Subcutaneous abdominal adipose tissue (tissue), 5 donors: ENCODE measurements around the gene OR13H1.
"Not testable (repeated sequence)": the region's sequence is repeated elsewhere in the genome, so short reads cannot be mapped to it uniquely, and the experiment has no call there.

ENCODE experiments used
- H3K27ac ChIP-seq: one replicate; pipeline ENCODE4 v1.7.0; 2013; ENCODE audit warnings: low read depth, mild to moderate bottlenecking, inconsistent platforms, low read length, moderate library complexity
- H3K27me3 ChIP-seq, 5 donors: one replicate each; pipeline ENCODE4 v1.7.0; 2013; ENCODE audit warnings: low read length in 5 of 5, inconsistent platforms in 1 of 5; ENCODE audit not compliant: control insufficient read depth in 5 of 5, insufficient read depth in 4 of 5
- H3K36me3 ChIP-seq, 5 donors: one replicate each; pipeline ENCODE4 v1.7.0; 2013; ENCODE audit warnings: low read length in 5 of 5; ENCODE audit not compliant: control insufficient read depth in 5 of 5, insufficient read depth in 5 of 5
- H3K4me1 ChIP-seq, 5 donors: one replicate each; pipeline ENCODE4 v1.7.0; 2013; ENCODE audit warnings: low read length in 5 of 5, mild to moderate bottlenecking in 3 of 5, moderate library complexity in 1 of 5; ENCODE audit not compliant: control insufficient read depth in 5 of 5, insufficient read depth in 5 of 5
- H3K4me3 ChIP-seq, 5 donors: one replicate each; pipeline ENCODE4 v1.7.0; 2013; ENCODE audit warnings: low read length in 5 of 5, low read depth in 1 of 5
- H3K9ac ChIP-seq, 5 donors: one replicate each; pipeline ENCODE4 v1.7.0; 2013; ENCODE audit warnings: low read length in 5 of 5, mild to moderate bottlenecking in 4 of 5, moderate library complexity in 3 of 5
- H3K9me3 ChIP-seq, 5 donors: one replicate each; pipeline ENCODE4 v1.7.0; 2013; ENCODE audit warnings: low read length in 5 of 5; ENCODE audit not compliant: control insufficient read depth in 5 of 5
- donor health status: healthy.
- donor health status: healthy.
- donor health status: healthy.
- donor health status: healthy.
- donor health status: healthy.

The OR13H1 gene, protein sequence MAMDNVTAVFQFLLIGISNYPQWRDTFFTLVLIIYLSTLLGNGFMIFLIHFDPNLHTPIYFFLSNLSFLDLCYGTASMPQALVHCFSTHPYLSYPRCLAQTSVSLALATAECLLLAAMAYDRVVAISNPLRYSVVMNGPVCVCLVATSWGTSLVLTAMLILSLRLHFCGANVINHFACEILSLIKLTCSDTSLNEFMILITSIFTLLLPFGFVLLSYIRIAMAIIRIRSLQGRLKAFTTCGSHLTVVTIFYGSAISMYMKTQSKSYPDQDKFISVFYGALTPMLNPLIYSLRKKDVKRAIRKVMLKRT

DNA sequence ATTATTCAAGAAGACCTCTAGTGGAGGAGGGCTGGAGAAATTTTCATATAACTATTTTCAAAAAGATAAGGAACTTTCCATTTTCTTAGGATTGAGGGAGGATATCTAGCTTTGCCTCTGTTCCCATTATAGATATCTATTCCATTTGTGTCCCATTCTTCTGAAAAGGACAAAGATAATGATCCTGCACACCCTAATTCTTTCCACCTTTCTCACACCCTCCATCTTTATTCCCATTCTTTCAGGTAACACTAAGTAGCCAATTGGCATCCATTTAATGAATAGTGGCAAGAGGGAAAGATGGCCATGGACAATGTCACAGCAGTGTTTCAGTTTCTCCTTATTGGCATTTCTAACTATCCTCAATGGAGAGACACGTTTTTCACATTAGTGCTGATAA is at the start of gene OR13H1:
OR13H1 (plus strand) TSS at position 301 of the 400 bp plus-strand sequence; CDS start at position 301, 0 bp downstream.
- H3K9ac ChIP-seq = no peak within 1 kb of the TSS
- no peaks in the 10 kb centered on the region for H3K4me1 ChIP-seq
- peaks cover 0 to 2% (median 0%) of the 10 kb centered on the region in 5 donors for H3K27me3 ChIP-seq
- no peaks in the 10 kb centered on the region for H3K9me3 ChIP-seq
- H3K4me3 ChIP-seq = no peak within 1 kb of the TSS
- no peak within 1 kb of the TSS for H3K27ac ChIP-seq
- H3K36me3 ChIP-seq = no peaks in the 10 kb centered on the region

DNA sequence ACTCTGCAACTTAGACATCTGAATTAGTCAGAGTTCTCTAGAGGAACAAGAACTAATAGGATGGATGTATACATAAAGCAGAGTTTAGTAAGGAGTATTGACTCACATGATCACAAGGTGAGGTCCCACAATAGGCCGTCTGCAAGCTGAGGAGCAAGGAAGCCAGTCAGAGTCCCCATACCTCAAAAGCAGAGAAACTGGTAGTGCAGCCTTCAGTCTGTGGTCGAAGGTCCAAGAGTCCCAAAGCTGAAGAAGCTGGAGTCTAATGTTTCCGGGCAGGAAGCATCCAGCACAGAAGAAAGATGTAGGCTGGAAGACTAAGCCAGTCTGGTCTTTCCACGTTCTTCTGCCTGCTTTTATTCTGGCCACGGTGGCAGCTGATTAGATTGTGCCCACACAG is 42.3 kb upstream of the OR13H1 start:
- not testable (repeated sequence) for H3K4me3 ChIP-seq, H3K27ac ChIP-seq, H3K9me3 ChIP-seq, H3K4me1 ChIP-seq, H3K36me3 ChIP-seq, H3K27me3 ChIP-seq, H3K9ac ChIP-seq

DNA sequence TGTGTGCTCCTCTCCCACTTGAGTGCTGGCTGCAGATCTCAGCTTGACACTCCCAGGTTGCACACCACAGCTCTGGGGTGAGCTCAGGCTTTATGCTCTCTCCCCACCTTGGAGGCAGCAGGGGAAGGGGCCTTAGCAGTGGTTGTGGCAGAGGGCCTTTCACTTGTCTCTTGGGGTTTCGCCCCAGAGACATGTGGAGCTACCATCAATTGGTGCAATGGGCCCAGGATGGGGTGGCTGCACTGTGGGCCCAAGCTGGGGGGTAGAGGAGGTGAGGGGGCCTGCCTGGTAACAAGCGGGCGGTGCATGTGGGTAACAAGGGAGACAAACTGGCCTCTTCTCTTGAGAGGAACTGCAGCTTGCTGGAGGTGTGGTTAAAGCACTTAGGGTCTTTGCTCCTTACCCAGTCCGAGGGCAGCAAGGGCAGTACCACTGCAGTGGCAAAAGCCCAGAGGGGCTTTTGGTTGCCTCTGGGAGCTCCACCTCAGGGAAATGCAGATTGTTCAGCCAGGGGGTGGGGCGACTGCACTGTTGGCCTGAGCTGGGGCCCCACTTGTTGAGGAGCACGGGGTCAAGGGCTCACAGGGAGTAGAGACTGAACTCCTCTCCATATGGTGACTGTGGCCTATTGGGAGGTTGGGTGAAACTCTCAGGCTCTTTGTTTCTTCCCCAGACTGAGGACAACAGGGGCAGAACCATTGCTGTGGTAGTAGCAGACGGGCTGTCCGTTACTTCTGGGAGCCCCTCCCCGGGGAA is 30.5 kb upstream of the OR13H1 start:
- Histone ChIP-seq H3K27me3 (peaks cover 5 to 12% (median 7%) of the 10 kb centered on the region in 5 donors), H3K4me1 (no peaks in the 10 kb centered on the region), H3K36me3 (no peaks in the 10 kb centered on the region), H3K4me3 (no peak overlapping the region), H3K9me3 (peaks cover 2 to 10% (median 3%) of the 10 kb centered on the region in 5 donors), H3K9ac (no peak overlapping the region), H3K27ac (no peak overlapping the region)

DNA sequence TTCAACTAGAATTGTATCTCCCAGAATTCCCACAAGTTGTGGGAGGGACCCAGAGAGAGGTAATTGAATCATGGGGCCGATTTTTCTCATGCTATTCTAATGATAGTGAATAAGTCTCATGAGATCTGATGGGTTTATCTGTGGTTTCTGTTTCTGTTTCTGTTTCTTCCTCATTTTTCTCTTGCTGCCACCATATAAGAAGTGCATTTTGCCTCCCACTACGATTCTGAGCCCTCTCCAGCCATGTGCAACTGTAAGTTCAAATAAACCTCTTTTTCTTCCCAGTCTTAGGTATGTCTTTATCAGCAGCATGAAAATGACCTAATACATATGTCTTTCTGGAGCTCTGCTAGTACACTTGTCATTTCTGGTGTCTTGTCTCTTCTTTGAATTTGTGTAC is 22.1 kb upstream of the OR13H1 start:
- Histone ChIP-seq H3K4me3 (no peak overlapping the region), H3K27ac (no peak overlapping the region), H3K9ac (no peak overlapping the region), H3K27me3 (peaks cover 0 to 4% (median 0%) of the 10 kb centered on the region in 5 donors), H3K4me1 (no peaks in the 10 kb centered on the region), H3K9me3 (peaks cover 0 to 9% (median 2%) of the 10 kb centered on the region in 5 donors), H3K36me3 (no peaks in the 10 kb centered on the region)

DNA sequence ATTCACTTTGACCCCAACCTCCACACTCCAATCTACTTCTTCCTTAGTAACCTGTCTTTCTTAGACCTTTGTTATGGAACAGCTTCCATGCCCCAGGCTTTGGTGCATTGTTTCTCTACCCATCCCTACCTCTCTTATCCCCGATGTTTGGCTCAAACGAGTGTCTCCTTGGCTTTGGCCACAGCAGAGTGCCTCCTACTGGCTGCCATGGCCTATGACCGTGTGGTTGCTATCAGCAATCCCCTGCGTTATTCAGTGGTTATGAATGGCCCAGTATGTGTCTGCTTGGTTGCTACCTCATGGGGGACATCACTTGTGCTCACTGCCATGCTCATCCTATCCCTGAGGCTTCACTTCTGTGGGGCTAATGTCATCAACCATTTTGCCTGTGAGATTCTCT is 344 bp downstream of the OR13H1 start:
- Histone ChIP-seq H3K9me3 (no peaks in the 10 kb centered on the region), H3K27ac (no peak overlapping the region), H3K4me1 (no peaks in the 10 kb centered on the region), H3K27me3 (peaks cover 0 to 7% (median 0%) of the 10 kb centered on the region in 5 donors), H3K4me3 (no peak overlapping the region), H3K36me3 (no peaks in the 10 kb centered on the region), H3K9ac (no peak overlapping the region)

DNA sequence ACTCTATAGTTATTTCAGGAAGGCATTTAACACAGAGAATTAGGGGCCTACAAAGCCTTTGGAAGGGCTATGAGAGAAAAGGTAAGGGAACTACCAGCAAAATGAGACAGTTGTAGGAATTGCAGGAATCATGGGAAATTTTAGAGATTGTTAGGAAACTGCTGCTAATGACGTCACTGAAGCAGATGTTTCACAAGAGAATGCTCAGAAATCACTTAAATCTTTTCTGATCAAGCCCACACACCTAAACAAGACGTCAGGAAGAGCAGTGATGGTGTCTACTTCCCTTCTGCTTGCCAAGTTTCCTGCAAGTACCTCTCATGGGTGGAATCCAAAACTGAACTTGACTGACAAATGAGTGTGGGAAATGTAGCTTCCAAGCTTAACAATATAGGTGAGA is 5.1 kb downstream of the OR13H1 start:
- H3K27ac ChIP-seq = no peak overlapping the region
- H3K4me3 ChIP-seq = no peak overlapping the region
- H3K9me3 ChIP-seq = no peaks in the 10 kb centered on the region
- H3K9ac ChIP-seq = no peak overlapping the region
- H3K27me3 ChIP-seq = peaks cover 0 to 10% (median 0%) of the 10 kb centered on the region in 5 donors
- no peaks in the 10 kb centered on the region for H3K4me1 ChIP-seq
- no peaks in the 10 kb centered on the region for H3K36me3 ChIP-seq

DNA sequence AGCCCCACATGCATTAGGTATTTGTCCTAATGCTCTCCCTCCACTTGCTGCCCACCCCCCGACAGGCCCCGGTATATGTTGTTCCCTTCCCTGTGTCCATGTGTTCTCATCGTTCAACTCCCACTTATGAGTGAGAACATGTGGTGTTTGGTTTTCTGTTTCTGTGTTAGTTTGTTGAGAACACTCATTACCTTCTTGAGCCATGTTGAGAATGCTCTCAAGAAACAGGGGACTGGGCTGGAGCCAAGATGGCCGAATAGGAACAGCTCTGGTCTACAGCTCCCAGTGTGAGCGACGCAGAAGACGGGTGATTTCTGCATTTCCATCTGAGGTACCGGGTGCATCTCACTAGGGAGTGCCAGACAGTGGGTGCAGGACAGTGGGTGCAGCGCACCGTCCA is 8.6 kb downstream of the OR13H1 start:
- not testable (repeated sequence) for H3K27me3 ChIP-seq, H3K27ac ChIP-seq, H3K9ac ChIP-seq, H3K36me3 ChIP-seq, H3K4me1 ChIP-seq, H3K9me3 ChIP-seq, H3K4me3 ChIP-seq

DNA sequence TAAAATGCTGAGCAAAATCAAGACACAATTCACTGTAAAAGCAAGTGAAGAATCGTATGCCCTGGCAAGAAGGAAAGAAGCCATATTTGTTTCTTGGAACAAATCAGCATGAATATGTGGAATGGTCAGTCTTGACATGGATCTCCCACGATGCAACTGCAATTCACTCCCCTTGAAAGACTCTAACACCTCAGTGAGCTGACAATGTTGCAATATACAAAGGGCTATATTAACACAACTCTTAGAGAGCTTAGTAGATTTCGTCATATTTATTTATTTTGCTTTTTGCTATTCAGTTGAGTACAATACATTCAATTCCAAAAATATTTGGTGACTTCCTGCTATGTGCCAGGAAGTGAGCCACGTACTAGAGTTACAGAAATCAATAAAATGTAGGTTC is 14.7 kb downstream of the OR13H1 start:
- no peak overlapping the region for H3K9ac ChIP-seq
- H3K4me3 ChIP-seq = no peak overlapping the region
- H3K9me3 ChIP-seq = no peaks in the 10 kb centered on the region
- no peaks in the 10 kb centered on the region for H3K4me1 ChIP-seq
- no peak overlapping the region for H3K27ac ChIP-seq
- no peaks in the 10 kb centered on the region for H3K36me3 ChIP-seq
- H3K27me3 ChIP-seq = no peaks in the 10 kb centered on the region

DNA sequence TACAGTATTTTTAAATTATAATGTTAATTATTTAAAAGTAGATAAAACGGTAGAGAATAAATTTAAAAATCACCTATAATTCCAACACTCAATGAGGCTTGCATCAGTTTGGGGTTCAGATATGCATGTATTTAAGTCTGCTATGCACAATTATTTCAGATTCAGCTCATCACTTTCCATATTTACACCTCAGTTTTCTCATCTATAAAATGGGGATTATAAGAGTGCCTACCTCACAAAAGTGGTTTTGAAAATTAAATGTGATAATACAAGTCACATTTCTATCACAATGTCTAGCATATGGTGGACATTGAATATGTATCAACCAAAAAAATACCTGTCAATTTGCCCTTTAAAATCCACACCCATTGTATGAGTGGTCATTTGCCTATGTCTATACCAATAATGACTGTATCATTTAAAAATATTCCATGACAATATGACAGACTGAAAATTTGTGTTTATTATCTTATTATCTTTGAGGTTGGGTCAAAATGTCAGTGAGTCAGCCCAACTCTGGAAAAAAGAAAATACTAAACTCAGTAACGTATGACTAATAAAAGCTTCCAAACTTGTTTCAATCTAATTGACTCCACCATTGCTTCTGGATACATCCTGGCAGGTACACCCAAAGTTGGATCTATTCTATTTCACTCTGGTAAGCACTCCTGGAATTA is 20.8 kb downstream of the OR13H1 start:
- no peaks in the 10 kb centered on the region for H3K9me3 ChIP-seq
- H3K36me3 ChIP-seq = no peaks in the 10 kb centered on the region
- H3K4me1 ChIP-seq = no peaks in the 10 kb centered on the region
- no peak overlapping the region for H3K9ac ChIP-seq
- H3K4me3 ChIP-seq = no peak overlapping the region
- no peak overlapping the region for H3K27ac ChIP-seq
- H3K27me3 ChIP-seq = no peaks in the 10 kb centered on the region

DNA sequence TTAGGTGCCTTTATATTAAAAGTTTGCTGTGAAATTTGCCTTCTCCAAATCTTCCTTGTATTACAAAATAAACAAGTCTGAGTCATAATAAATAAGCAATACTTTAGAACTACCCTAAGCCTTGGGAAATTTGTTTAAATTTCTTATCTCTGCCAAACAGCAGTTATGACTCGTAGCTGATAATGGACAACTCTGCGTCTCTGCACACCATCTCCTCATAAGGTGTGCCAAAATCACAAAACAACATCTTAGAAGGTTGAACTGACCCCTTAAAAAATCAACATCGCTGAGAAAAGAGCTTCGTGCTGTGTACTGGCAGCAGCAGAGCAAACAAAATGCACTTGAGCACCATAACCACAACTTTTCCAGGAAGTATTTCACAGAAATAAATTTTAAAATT is 22.0 kb downstream of the OR13H1 start:
- Histone ChIP-seq H3K36me3 (no peaks in the 10 kb centered on the region), H3K4me1 (no peaks in the 10 kb centered on the region), H3K27me3 (no peaks in the 10 kb centered on the region), H3K9ac (no peak overlapping the region), H3K4me3 (no peak overlapping the region), H3K27ac (no peak overlapping the region), H3K9me3 (no peaks in the 10 kb centered on the region)
